ENCODE results near the gene SELENOO. TPM values are rescaled to one million over a fixed set of nuclear protein-coding genes. Genes with fewer than 3 reads are reported as not detected.

Gene SELENOO
- total RNA-seq, 1 donor from 2014 or later, result 14.5 TPM

GRCh38 chr22:50221410-50222300, 20.8 kb downstream of the SELENOO start:
- DNase-seq, result peak; percentile 15
- ATAC-seq, result no peak

GRCh38 chr22:50222508-50222907, 21.7 kb downstream of the SELENOO start:
- DNase-seq, result no peak
- intact Hi-C loops (cut with micrococcal nuclease), result no loop called here
- no peak for ATAC-seq

More at GRCh38 chr22:50221410-50222300, 20.8 kb downstream of the SELENOO start:
- intact Hi-C loops (cut with micrococcal nuclease), result no loop called here

- intact Hi-C loops (cut with micrococcal nuclease), result no loop called here
- no peak for ATAC-seq
- DNase-seq, result no peak
Observed at GRCh38 chr22:50224071-50224470, 23.3 kb downstream of the SELENOO start.

GRCh38 chr22:50225200-50225969, 24.6 kb downstream of the SELENOO start:
- no peak for DNase-seq
- intact Hi-C loops (cut with micrococcal nuclease), result no loop called here

GRCh38 chr22:50226063-50226874, 25.5 kb downstream of the SELENOO start:
- intact Hi-C loops (cut with micrococcal nuclease), result no loop called here
- ATAC-seq, result no peak
- no peak for DNase-seq

More at GRCh38 chr22:50225200-50225969, 24.6 kb downstream of the SELENOO start:
- ATAC-seq, result no peak

- ATAC-seq (no peak), DNase-seq (no peak)
- intact Hi-C loops (cut with micrococcal nuclease), result no loop called here
Observed at GRCh38 chr22:50226875-50227165, 26.0 kb downstream of the SELENOO start.

GRCh38 chr22:50227579-50228215, 26.9 kb downstream of the SELENOO start:
- ATAC-seq (no peak), DNase-seq (no peak)
- intact Hi-C loops (cut with micrococcal nuclease), result no loop called here

GRCh38 chr22:50228366-50228765, 27.6 kb downstream of the SELENOO start:
- intact Hi-C loops (cut with micrococcal nuclease), result no loop called here
- ATAC-seq (no peak), DNase-seq (no peak)

GRCh38 chr22:50229370-50229769, 28.6 kb downstream of the SELENOO start:
- DNase-seq (no peak), ATAC-seq (no peak)
- intact Hi-C loops (cut with micrococcal nuclease), result no loop called here

GRCh38 chr22:50232481-50233151, 31.8 kb downstream of the SELENOO start:
- DNase-seq, result no peak
- intact Hi-C loops (cut with micrococcal nuclease), result no loop called here
- no peak for ATAC-seq

GRCh38 chr22:50233223-50233622, 32.4 kb downstream of the SELENOO start:
- DNase-seq (peak; percentile 17), ATAC-seq (no peak)
- intact Hi-C loops (cut with micrococcal nuclease), result no loop called here

- intact Hi-C loops (cut with micrococcal nuclease), result no loop called here
- ATAC-seq, result no peak
- DNase-seq, result no peak
Observed at GRCh38 chr22:50236731-50237409, 36.1 kb downstream of the SELENOO start.

GRCh38 chr22:50238755-50239154, 37.9 kb downstream of the SELENOO start:
- no peak for ATAC-seq
- intact Hi-C loops (cut with micrococcal nuclease), result no loop called here
- no peak for DNase-seq

- no peak for DNase-seq
- ATAC-seq, result no peak
- intact Hi-C loops (cut with micrococcal nuclease), result loop anchor here (10.0 kb wide), 1 partner anchor 102 kb away; the partner anchor contains the start of gene PPP6R2
Observed at GRCh38 chr22:50242406-50242949, 41.7 kb downstream of the SELENOO start.

- intact Hi-C loops (cut with micrococcal nuclease), result loop anchor here (10.0 kb wide), 1 partner anchor 101 kb away; the partner anchor contains the start of gene PPP6R2
- DNase-seq (no peak), ATAC-seq (no peak)
Observed at GRCh38 chr22:50243685-50244419, 43.0 kb downstream of the SELENOO start.

GRCh38 chr22:50244420-50245213, 43.8 kb downstream of the SELENOO start, which contains the start of gene TUBGCP6:
TSS of gene TUBGCP6 (minus strand) at chr22:50245023. CDS start at chr22:50244459, 564 bp downstream.
- DNase-seq, result peak; percentile 99
- intact Hi-C loops (cut with micrococcal nuclease), result loop anchor here (10.0 kb wide), 1 partner anchor 100 kb away; the partner anchor contains the start of gene PPP6R2
- ATAC-seq, result peak; percentile 94
